Measurements from ENCODE around the gene BMPR1A. TPM values are rescaled to one million over a fixed set of nuclear protein-coding genes. Genes with fewer than 3 reads are reported as not detected.
"Not testable (repeated sequence)": the region's sequence is repeated elsewhere in the genome, so short reads cannot be mapped to it uniquely, and the experiment has no call there.

The BMPR1A gene
- total and polyA plus RNA-seq, 9 of the 15 experiments (the other 6 are each of a cell fraction or from before 2014, with no cell fraction given) = 1.6 to 17.5 (median 9.1) TPM

GRCh38 chr10:86851328-86852207 lies 95.1 kb downstream of the BMPR1A start (continued):
- TF ChIP-seq FOXP4 (CRISPR knock-in tag; IDR thresholded peaks at IDR 0.05; ENCODE audit: borderline replicate concordance) (no peak), U2AF2 (optimal IDR thresholded peaks at IDR 0.05; ENCODE audit: low read depth, low read length) (no peak)

GRCh38 chr10:86853582-86853981 lies 97.2 kb downstream of the BMPR1A start:
- H3K36me3 ChIP-seq (ENCODE audit: control insufficient read depth, insufficient read depth, low read length); ATAC-seq; H3K9me3 ChIP-seq (replicated peaks; ENCODE audit: control insufficient read depth, insufficient read depth, low read depth, low read length); H3K4me1 ChIP-seq (replicated peaks in 1 of 2; ENCODE audit: control insufficient read depth in 2 of 2, insufficient read depth in 2 of 2, low read length in 2 of 2); H3K27me3 ChIP-seq (ENCODE audit: control insufficient read depth in 2 of 2, insufficient read depth in 2 of 2, low read length in 2 of 2); H3K9ac ChIP-seq (ENCODE audit: insufficient read depth in 1 of 2, low read depth in 2 of 2, low read length in 2 of 2); CTCF ChIA-PET (ENCODE audit: low intra/inter-chr PET ratio); H3K4me3 ChIP-seq; intact Hi-C loops (cut with micrococcal nuclease); H2AFZ ChIP-seq (ENCODE audit: low read depth, low read length); POLR2A ChIA-PET; in situ Hi-C loops (cut with MboI); H3K9me1 ChIP-seq (ENCODE audit: control insufficient read depth, insufficient read depth, low read length); DNase-seq (ENCODE audit: extremely low read depth in 1 of 4, low spot score in 3 of 4); H4K20me1 ChIP-seq (replicated peaks; ENCODE audit: control insufficient read depth, insufficient read depth, low read length); FAIRE-seq; H3K79me2 ChIP-seq (ENCODE audit: control insufficient read depth, insufficient read depth, low read length); H3K4me2 ChIP-seq (ENCODE audit: insufficient read depth, low read length); BruUV-seq (replicated peaks); H3K27ac ChIP-seq (ENCODE audit: extremely low read depth, low read depth, low read length): not testable (repeated sequence)
- WGBS (ENCODE audit: insufficient coverage, low coverage, missing lambda C conversion rate) = 96% methylated on average over 11 of the region's 12 CpGs

Measured in K562 (cell line).